ENCODE measurements around the gene RAB11B. TPM values are rescaled to one million over a fixed set of nuclear protein-coding genes. Genes with fewer than 3 reads are reported as not detected.

RAB11B gene
- polyA plus RNA-seq, 1 donor from 2014 or later, result 71.1 TPM

GRCh38 chr19:8367327-8368001, 22.7 kb upstream of the RAB11B start:
- H3K27me3 ChIP-seq (ENCODE audit: insufficient read depth, low read depth, low read length), result peaks cover 37% of the 10 kb centered on the region
- H4K20me1 ChIP-seq (ENCODE audit: insufficient read depth), result no peaks in the 10 kb centered on the region
- H3F3A ChIP-seq (ENCODE audit: insufficient read depth, low read length, poor library complexity, severe bottlenecking), result no peaks in the 10 kb centered on the region
- no peaks in the 10 kb centered on the region for H3K9me2 ChIP-seq (ENCODE audit: insufficient read depth, low read length)
- no peaks in the 10 kb centered on the region for H3K36me3 ChIP-seq (ENCODE audit: insufficient read depth, low read length)
- no peak overlapping the region for H3K27ac ChIP-seq (ENCODE audit: low read length)
- H3K4me3 ChIP-seq (ENCODE audit: low read length), result no peak overlapping the region
- no peak overlapping the region for H2AFZ ChIP-seq (ENCODE audit: low read depth, low read length)
- no peaks in the 10 kb centered on the region for H3K9me3 ChIP-seq (ENCODE audit: low read length)
- H3K4me2 ChIP-seq (ENCODE audit: low read length), result no peak overlapping the region
- TF ChIP-seq SMC3 (conservative IDR thresholded peaks at IDR 0.05; ENCODE audit: poor library complexity), result no peak
- TF ChIP-seq REST (IDR thresholded peaks at IDR 0.05; ENCODE audit: borderline replicate concordance), result no peak
- TF ChIP-seq RAD21 (conservative IDR thresholded peaks at IDR 0.05), result no peak
- no peak for TF ChIP-seq CTCF (IDR thresholded peaks at IDR 0.05; ENCODE audit: poor library complexity, severe bottlenecking)
- no peak for TF ChIP-seq TAF1 (IDR thresholded peaks at IDR 0.05; ENCODE audit: low read depth)
- no peak for TF ChIP-seq POLR2AphosphoS5 (IDR thresholded peaks at IDR 0.05)
- no peak for TF ChIP-seq EZH2 (IDR thresholded peaks at IDR 0.05; ENCODE audit: borderline replicate concordance, insufficient read depth, low read length, poor library complexity, severe bottlenecking)
- no peak for TF ChIP-seq EP300 (conservative IDR thresholded peaks at IDR 0.05; ENCODE audit: poor library complexity, severe bottlenecking)
- no peak for TF ChIP-seq MXI1 (conservative IDR thresholded peaks at IDR 0.05; ENCODE audit: poor library complexity, severe bottlenecking)
- no peak overlapping the region for H3K9ac ChIP-seq (ENCODE audit: low read length)
- no peaks in the 10 kb centered on the region for H3K79me2 ChIP-seq (replicated peaks; ENCODE audit: insufficient read depth, low read length)

GRCh38 chr19:8370176-8371010, 19.8 kb upstream of the RAB11B start:
- H3K36me3 ChIP-seq (ENCODE audit: insufficient read depth, low read length), result no peaks in the 10 kb centered on the region
- H2AFZ ChIP-seq (ENCODE audit: low read depth, low read length), result no peak overlapping the region
- H3F3A ChIP-seq (ENCODE audit: insufficient read depth, low read length, poor library complexity, severe bottlenecking), result no peaks in the 10 kb centered on the region
- H3K27ac ChIP-seq (ENCODE audit: low read length), result no peak overlapping the region
- H3K79me2 ChIP-seq (replicated peaks; ENCODE audit: insufficient read depth, low read length), result no peaks in the 10 kb centered on the region
- no peaks in the 10 kb centered on the region for H3K9me2 ChIP-seq (ENCODE audit: insufficient read depth, low read length)
- H3K9ac ChIP-seq (ENCODE audit: low read length), result no peak overlapping the region
- no peaks in the 10 kb centered on the region for H4K20me1 ChIP-seq (ENCODE audit: insufficient read depth)
- TF ChIP-seq SMC3 (conservative IDR thresholded peaks at IDR 0.05; ENCODE audit: poor library complexity), result no peak
- TF ChIP-seq TAF1 (IDR thresholded peaks at IDR 0.05; ENCODE audit: low read depth), result no peak
- no peak for TF ChIP-seq REST (IDR thresholded peaks at IDR 0.05; ENCODE audit: borderline replicate concordance)
- peaks cover 9% of the 10 kb centered on the region for H3K27me3 ChIP-seq (ENCODE audit: insufficient read depth, low read depth, low read length)
- H3K9me3 ChIP-seq (ENCODE audit: low read length), result no peaks in the 10 kb centered on the region
- no peak overlapping the region for H3K4me3 ChIP-seq (ENCODE audit: low read length)
- H3K4me2 ChIP-seq (ENCODE audit: low read length), result no peak overlapping the region

Data from neural cell (in vitro differentiated cells).